GM19193 (cell line): Measurements from ENCODE around the gene SIM2.

Experiments used
- POLR2A ChIP-seq: IDR thresholded peaks from 4 replicates; pipeline ENCODE4 v1.6.1; 2011; ENCODE audit not compliant: insufficient read depth, insufficient read length; ENCODE audit errors: extremely low read depth

SIM2 gene

GRCh38 chr21:36704958-36705678 is 6.2 kb downstream of the SIM2 start:
- no peak for TF ChIP-seq POLR2A

DNA sequence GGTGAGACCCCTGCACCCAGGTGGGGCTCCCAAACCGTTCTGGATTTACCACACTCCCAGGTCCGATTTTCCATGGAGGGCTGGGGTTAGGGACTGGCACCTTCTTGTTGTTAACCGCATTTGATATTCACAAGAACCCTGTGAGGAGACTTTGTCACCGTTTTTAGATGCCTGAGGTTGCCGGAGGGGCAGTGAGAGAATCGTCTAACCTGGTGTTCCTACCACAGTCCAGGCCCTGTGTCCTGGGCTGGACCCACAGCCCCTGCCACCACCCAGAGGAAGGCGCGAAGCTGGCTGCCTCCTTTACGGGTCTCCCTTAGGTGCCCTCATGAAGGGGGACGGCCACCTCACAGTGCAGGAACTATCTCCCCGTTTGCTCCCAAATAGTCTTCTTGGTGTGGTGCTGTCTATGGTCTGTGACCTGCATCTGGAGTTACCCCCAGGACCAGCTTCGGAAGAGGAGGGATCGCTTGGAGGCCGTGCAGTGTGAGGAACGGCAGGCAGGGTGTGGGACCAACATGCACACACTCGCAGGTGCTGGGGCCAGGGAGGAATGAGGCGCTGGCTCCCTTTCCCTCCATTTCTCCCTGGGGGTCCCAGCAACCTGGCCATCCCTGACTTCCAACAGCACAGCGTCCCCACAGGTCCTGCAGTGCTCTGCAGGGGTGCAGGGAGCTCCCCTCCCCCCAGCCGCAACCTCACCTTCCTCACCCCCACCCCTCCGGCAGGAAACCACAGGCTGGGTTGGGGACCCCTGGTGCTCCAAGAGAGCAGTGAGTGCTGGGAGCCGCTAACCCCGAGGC is 7.0 kb downstream of the SIM2 start:
- no peak for TF ChIP-seq POLR2A

- TF ChIP-seq POLR2A = no peak
These were observed 7.6 kb downstream of the SIM2 start for GRCh38 chr21:36706482-36706852.

GRCh38 chr21:36706951-36707762 is 8.2 kb downstream of the SIM2 start:
- no peak for TF ChIP-seq POLR2A

DNA sequence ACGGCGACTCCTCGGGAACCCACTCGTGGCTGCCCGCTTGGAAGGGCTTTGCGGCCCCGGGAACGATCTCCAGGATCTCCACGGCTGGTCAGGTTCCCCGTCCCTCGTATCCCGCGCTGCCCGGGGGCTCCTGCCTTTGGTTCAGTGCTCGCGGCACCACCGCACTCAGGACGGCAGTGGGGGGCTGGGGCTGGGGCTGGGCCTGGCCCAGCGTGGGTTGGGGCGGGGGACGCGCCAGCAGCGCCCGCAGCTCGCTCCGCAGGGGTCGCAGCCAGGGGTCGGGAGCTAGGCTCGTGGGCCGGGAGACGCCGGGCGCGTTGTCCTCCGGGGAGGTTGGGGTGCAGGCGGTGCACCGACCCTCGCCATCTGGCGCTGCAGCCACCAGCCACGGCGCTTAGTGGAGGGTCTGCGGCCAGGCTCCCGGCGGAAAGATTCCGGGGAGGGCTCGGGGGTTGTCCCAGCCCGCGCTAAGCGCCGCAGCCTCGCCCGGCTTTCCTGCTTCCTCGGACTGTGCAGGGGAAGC is 8.9 kb downstream of the SIM2 start:
- no peak for TF ChIP-seq POLR2A

- no peak for TF ChIP-seq POLR2A
These were observed 9.5 kb downstream of the SIM2 start for GRCh38 chr21:36708286-36709029.

DNA sequence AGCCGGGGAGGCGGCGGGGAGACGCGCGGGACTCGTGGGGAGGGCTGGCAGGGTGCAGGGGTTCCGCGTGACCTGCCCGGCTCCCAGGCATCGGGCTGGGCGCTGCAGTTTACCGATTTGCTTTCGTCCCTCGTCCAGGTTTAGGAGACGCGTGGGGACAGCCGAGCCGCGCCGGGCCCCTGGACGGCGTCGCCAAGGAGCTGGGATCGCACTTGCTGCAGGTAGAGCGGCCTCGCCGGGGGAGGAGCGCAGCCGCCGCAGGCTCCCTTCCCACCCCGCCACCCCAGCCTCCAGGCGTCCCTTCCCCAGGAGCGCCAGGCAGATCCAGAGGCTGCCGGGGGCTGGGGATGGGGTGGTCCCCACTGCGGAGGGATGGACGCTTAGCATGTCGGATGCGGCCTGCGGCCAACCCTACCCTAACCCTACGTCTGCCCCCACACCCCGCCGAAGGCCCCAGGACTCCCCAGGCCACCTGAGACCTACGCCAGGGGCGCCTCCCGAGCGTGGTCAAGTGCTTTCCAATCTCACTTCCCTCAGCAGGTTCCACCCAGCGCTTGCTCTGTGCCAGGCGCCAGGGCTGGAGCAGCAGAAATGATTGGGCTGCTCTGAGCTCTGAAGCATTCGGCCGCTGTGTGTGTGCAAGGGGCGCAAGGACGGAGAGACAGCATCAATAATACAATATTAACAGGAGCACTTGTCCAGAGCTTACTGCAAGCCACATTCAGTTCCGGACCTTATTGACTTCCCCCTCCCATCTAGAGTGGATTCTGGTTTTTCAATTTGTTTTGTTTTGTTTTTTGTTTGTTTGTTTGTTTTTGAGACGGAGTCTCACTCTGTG is 10.3 kb downstream of the SIM2 start:
- no peak for TF ChIP-seq POLR2A

DNA sequence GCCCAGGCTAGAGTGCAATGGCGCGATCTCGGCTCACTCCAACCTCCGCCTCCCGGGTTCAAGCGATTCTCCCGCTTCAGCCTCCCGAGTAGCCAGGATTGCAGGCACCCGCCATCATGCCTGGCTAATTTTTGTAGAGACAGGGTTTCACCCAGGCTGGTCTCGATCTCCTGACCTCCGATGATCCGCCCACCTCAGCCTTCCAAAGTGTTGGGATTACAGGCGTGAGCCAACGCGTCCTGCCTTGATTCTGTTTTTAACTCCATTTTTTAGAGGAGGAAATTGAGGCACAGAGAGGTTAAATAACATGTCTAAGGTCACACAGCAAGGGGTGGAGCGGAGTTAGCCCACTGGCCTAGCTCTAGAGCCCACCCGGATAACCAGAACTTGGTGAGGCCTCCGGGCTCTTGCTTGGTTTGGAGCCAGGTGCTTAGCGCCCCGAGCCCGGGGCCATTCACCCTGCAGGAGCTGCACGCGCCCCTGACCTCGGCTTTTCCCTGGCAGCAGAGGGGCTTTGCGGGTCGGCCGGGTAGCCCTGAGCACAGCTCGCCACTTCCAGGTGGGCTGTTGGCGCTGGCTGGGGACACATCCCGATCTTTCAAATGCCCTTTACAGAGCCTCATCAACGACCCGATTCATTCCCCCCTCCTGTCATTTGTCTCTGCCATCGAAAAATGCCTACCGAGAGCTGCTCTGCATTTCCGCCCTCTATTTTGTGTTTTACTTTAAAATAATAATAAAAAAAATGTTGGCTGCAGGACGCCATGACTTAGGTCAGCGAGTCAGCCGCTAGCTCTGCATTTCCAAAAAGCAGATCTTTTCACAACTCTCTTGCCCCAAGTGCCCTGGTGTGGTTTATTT is 11.2 kb downstream of the SIM2 start:
- no peak for TF ChIP-seq POLR2A

GRCh38 chr21:36710729-36711048 is 11.8 kb downstream of the SIM2 start:
- no peak for TF ChIP-seq POLR2A

DNA sequence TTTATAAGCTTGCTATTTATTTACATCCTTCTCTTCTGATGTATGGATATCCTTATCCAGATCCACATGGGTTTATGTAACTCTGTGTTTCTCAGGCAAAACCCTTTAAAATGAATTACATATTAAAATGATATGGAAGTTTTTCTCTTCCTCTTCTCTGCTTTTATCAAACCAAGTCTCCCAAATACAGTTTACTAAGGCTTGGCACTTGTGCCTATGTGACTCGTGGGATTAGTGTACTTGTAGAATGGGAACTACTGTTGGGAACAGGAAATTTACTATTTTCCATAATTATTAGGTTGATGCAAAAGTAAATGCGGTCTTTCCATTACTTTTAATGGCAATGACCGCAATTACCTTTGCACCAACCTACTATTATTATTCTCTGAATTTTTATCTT is 14.8 kb downstream of the SIM2 start:
- no peak for TF ChIP-seq POLR2A

DNA sequence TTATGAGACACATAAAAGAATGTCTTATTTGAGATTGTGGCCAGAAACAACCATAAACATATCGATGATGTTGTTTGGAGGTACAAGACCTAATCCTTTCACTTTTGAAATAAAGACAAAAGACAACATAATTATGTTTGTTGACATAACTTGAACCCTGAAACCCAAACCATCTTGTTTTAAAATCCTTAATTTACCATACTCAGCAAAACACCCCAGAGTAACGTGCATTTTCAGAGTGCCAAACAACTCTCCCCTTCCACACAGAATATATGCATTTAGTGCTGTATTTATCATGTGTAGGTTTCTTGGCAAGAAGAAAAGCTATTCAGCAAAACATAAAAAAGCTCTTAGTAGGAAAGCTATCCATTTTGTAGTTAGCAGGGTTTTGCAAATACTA is 17.5 kb downstream of the SIM2 start:
- no peak for TF ChIP-seq POLR2A

GRCh38 chr21:36716836-36717235 is 17.9 kb downstream of the SIM2 start:
- TF ChIP-seq POLR2A = no peak

GRCh38 chr21:36717976-36718375 is 19.1 kb downstream of the SIM2 start:
- TF ChIP-seq POLR2A = no peak
